ENCODE data around the gene SEMA4G.
A peak's percentile ranks its signal among the peaks of the same experiment; 100 is the strongest.

The SEMA4G gene

DNA sequence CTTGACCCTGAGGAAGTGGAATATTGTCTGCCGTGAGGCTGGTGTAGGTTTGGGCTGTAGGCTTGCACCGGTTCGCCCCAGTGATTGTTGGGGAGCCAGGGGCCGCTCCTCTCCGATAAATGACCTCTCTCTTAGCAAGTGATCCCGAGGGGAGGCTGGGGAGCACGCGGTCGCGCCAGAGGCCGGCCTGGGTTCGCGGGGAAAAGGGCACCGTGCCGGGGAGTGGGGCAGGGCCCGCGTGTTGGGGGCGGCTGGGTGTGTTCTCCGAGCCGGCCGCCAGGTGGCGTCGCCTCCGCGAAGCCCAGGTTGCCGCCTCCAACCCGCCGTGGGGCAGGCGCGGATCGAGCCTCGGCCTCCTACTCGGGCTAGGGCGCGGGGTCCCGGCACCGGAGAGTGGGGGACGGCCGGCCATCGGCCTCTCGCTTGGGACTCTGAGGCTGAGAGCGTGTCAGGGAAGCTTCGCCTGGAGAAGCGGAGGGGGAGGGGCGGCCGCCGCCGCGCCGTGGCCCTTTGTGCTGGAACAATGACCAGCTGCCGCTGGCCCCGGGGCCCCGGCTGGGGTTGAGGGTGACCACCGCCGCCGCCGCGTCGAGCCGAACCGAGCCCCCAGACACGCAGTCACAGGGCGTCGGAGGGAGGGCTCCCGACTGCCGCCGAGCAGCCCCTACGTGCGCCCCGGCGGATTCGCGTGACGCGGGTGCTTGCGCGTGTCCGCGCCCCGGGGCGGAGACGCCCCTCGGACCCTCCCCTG, 29.9 kb downstream of the SEMA4G start:
- peak; percentile 97 for DNase-seq (ENCODE audit: low spot score)
- TF ChIP-seq, protein P1, sequence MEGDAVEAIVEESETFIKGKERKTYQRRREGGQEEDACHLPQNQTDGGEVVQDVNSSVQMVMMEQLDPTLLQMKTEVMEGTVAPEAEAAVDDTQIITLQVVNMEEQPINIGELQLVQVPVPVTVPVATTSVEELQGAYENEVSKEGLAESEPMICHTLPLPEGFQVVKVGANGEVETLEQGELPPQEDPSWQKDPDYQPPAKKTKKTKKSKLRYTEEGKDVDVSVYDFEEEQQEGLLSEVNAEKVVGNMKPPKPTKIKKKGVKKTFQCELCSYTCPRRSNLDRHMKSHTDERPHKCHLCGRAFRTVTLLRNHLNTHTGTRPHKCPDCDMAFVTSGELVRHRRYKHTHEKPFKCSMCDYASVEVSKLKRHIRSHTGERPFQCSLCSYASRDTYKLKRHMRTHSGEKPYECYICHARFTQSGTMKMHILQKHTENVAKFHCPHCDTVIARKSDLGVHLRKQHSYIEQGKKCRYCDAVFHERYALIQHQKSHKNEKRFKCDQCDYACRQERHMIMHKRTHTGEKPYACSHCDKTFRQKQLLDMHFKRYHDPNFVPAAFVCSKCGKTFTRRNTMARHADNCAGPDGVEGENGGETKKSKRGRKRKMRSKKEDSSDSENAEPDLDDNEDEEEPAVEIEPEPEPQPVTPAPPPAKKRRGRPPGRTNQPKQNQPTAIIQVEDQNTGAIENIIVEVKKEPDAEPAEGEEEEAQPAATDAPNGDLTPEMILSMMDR (IDR thresholded peaks at IDR 0.05; ENCODE audit: extremely low read depth, missing control alignments), result peak; percentile 69

- TF ChIP-seq, protein P1 (IDR thresholded peaks at IDR 0.05; ENCODE audit: extremely low read depth, missing control alignments), result no peak
- no peak for DNase-seq (ENCODE audit: low spot score)
Measured at GRCh38 chr10:100999742-101000126, 30.4 kb downstream of the SEMA4G start, which contains the start of gene LZTS2. LZTS2 (plus strand) TSS chr10:100999808; CDS start chr10:101002539, 2,731 bp downstream.

- TF ChIP-seq, protein P1 (IDR thresholded peaks at IDR 0.05; ENCODE audit: extremely low read depth, missing control alignments), result no peak
- DNase-seq (ENCODE audit: low spot score), result no peak
Measured at GRCh38 chr10:101000127-101000914, 31.0 kb downstream of the SEMA4G start.

DNA sequence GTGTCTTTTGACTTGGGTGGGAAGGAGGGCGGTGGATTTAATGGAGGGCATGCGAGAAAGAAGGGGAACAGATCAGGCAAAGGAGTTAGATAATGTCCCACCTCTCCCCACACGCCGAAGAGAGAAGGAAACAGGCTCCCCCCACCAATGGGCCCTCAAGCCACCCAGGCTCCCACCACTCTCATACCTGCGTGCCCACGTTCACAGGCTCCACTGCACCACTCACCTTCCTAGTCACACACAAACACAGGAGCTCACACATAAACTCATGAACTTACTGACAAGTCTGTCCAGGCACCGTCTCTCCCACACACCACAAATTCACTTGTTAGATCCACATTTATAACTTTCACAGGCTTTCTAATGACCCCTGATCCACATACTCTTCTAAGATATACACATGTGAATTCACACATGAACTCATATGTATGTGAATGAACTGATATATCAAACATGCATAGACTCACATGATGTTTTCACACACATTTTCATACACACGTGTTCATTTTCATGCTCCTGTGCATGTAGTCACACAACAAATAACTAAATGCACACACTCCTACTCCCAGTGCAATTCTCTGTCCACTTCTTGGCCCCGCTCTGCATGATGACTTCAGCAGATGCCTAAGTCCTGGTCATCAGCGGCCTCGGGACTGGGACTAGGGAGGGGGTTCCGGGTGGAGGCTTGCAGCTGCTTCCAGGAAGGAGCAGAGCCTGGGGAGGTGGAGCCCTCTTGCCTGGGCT, 31.8 kb downstream of the SEMA4G start:
- TF ChIP-seq, protein P1 (IDR thresholded peaks at IDR 0.05; ENCODE audit: extremely low read depth, missing control alignments), result no peak
- no peak for DNase-seq (ENCODE audit: low spot score)

- TF ChIP-seq, protein P1 (IDR thresholded peaks at IDR 0.05; ENCODE audit: extremely low read depth, missing control alignments), result no peak
- no peak for DNase-seq (ENCODE audit: low spot score)
Measured at GRCh38 chr10:101001659-101002035, 32.3 kb downstream of the SEMA4G start.

- DNase-seq (ENCODE audit: low spot score), result no peak
- TF ChIP-seq, protein P1 (IDR thresholded peaks at IDR 0.05; ENCODE audit: extremely low read depth, missing control alignments), result no peak
Measured at GRCh38 chr10:101002456-101002855, 33.2 kb downstream of the SEMA4G start.
